Thyroid gland (tissue), 4 donors: Measurements from ENCODE around the gene SERPINB7.

Experiments
- CTCF ChIP-seq, 6 experiments: fragments of 200-600 bp in 3 of 6; fragments of 450-650 bp in 3 of 6; sonication (generic) in 3 of 6; IDR thresholded peaks; one replicate each; pipeline ENCODE4 v1.5.1; 2016 to 2019; ENCODE audit warnings: antibody characterized with exemption in 6 of 6, mild to moderate bottlenecking in 2 of 6, inconsistent platforms in 1 of 6, moderate library complexity in 1 of 6
- POLR2A ChIP-seq, 2 donors: fragments of 450-650 bp; IDR thresholded peaks; one replicate each; pipeline ENCODE4 v1.6.1; 2017; ENCODE audit warnings: antibody characterized with exemption in 2 of 2, mild to moderate bottlenecking in 2 of 2, moderate library complexity in 1 of 2

GRCh38 chr18:63850636-63851035, 75.4 kb downstream of the SERPINB7 start:
- no peak for TF ChIP-seq CTCF (IDR thresholded peaks at IDR 0.05)
- no peak for TF ChIP-seq POLR2A (IDR thresholded peaks at IDR 0.05)
